Panc1 (cell line): Measurements from ENCODE around the gene SELENOT. TPM values are rescaled to one million over a fixed set of nuclear protein-coding genes. Genes with fewer than 3 reads are reported as not detected.
"Not testable (repeated sequence)": the region's sequence is repeated elsewhere in the genome, so short reads cannot be mapped to it uniquely, and the experiment has no call there.

Source experiments
- ATAC-seq: fragments of 200-7000 bp; cut with Tn5 transposase; 2 replicates; pipeline ENCODE4 v1.9.1; 2020; ENCODE audit warnings: mild to moderate bottlenecking, moderate library complexity
- BruUV-seq: library from RNA; stranded (reverse); fragments of 400-500 nt; replicated peaks from 2 replicates; lab custom pipeline; 2021; lab: Mats Ljungman, UMichigan
- CTCF ChIA-PET: fragments of 300-600 bp; sonication (Branson Sonifier 250); formaldehyde crosslinking; loops from one replicate; lab custom pipeline; 2022; ENCODE audit warnings: antibody characterized with exemption; lab: Charles Lee
- POLR2A ChIA-PET: fragments of 300-600 bp; sonication (Branson Sonifier 250); formaldehyde crosslinking; loops from one replicate; lab custom pipeline; 2022; ENCODE audit warnings: antibody characterized with exemption; lab: Charles Lee
- DNase-seq: peaks from one replicate; pipeline ENCODE4 v3.0.0-alpha.2; 2010; ENCODE audit warnings: low read depth, low spot score
- H3K27ac ChIP-seq: 2 replicates; pipeline ENCODE4 v1.5.1; 2011; ENCODE audit warnings: mild to moderate bottlenecking, low read length, inconsistent platforms
- H3K27me3 ChIP-seq: fragments of 200-500 bp; sonication (Bioruptor generic); 2 replicates; pipeline ENCODE4 v1.6.0; 2014; ENCODE audit warnings: low read length, inconsistent platforms; ENCODE audit not compliant: control insufficient read depth, insufficient read depth
- H3K36me3 ChIP-seq: fragments of 200-500 bp; sonication (Bioruptor generic); 2 replicates; pipeline ENCODE4 v1.5.1; 2014; ENCODE audit warnings: inconsistent platforms, mild to moderate bottlenecking, low read length, moderate library complexity; ENCODE audit not compliant: control insufficient read depth, insufficient read depth
- H3K4me1 ChIP-seq: 2 replicates; pipeline ENCODE4 v1.5.1; 2011; ENCODE audit warnings: inconsistent platforms, mild to moderate bottlenecking, low read length, moderate library complexity; ENCODE audit not compliant: control insufficient read depth, insufficient read depth
- H3K4me3 ChIP-seq, 2 experiments: 2 replicates each; pipeline ENCODE4 v1.5.1; 2011 to 2012; ENCODE audit warnings: low read depth in 2 of 2, low read length in 2 of 2, mild to moderate bottlenecking in 2 of 2, inconsistent platforms in 1 of 2, moderate library complexity in 1 of 2
- H3K9me3 ChIP-seq: fragments of 200-500 bp; sonication (Bioruptor generic); 2 replicates; pipeline ENCODE4 v1.5.1; 2014; ENCODE audit warnings: low read depth, mild to moderate bottlenecking, inconsistent platforms, low read length, moderate library complexity; ENCODE audit not compliant: control insufficient read depth, insufficient read depth
- CTCF ChIP-seq: fragments of 450-650 bp; IDR thresholded peaks from 2 replicates; pipeline ENCODE4 v1.5.1; 2017; ENCODE audit warnings: mild to moderate bottlenecking
- POLR2AphosphoS5 ChIP-seq: IDR thresholded peaks from 2 replicates; pipeline ENCODE4 v1.6.1; 2012; ENCODE audit warnings: mild to moderate bottlenecking, low read depth, low read length, moderate library complexity
- REST ChIP-seq, 2 experiments: IDR thresholded peaks; 2 replicates each; pipeline ENCODE4 v1.6.1; 2011 to 2012; ENCODE audit warnings: low read depth in 2 of 2, control low read depth in 1 of 2, low read length in 1 of 2, mild to moderate bottlenecking in 1 of 2, moderate library complexity in 1 of 2; ENCODE audit not compliant: insufficient read depth in 1 of 2
- SIN3A ChIP-seq: IDR thresholded peaks from 2 replicates; pipeline ENCODE4 v1.6.1; 2012; ENCODE audit warnings: low read depth, mild to moderate bottlenecking, low read length, moderate library complexity, borderline replicate concordance; ENCODE audit not compliant: insufficient read depth
- TCF7L2 ChIP-seq: IDR thresholded peaks from 2 replicates; pipeline ENCODE4 v1.6.1; 2011; ENCODE audit warnings: mild to moderate bottlenecking, low read depth, low read length, inconsistent platforms
- in situ Hi-C: cut with HindIII; loops from 2 replicates; pipeline ENCODE4 v1.10.0; 2016; ENCODE audit warnings: low sequenced_read_pairs, low pct_unique_long_range_greater_than_20kb
- intact Hi-C: fragments of 100-400 bp; cut with micrococcal nuclease; formaldehyde crosslinking; loops from one replicate; pipeline ENCODE4 v1.10.0; 2022; ENCODE audit not compliant: unreplicated experiment
- total RNA-seq: library from RNA; stranded (reverse); gene quantifications from one replicate; pipeline ENCODE4 v1.2.1, GENCODE V29; 2021; ENCODE audit not compliant: unreplicated experiment

SELENOT gene
- total RNA-seq, 1 experiment from 2014 or later = 114 TPM

- CTCF ChIA-PET = no interaction called here
- ATAC-seq = no peak
- BruUV-seq = no TSS peak
Observed at GRCh38 chr3:150620002-150620689, 17.0 kb downstream of the SELENOT start.

GRCh38 chr3:150622955-150623354, 19.8 kb downstream of the SELENOT start:
- DNase-seq, H3K9me3 ChIP-seq, ATAC-seq, CTCF ChIA-PET, H3K27me3 ChIP-seq, H3K27ac ChIP-seq, intact Hi-C loops, BruUV-seq, POLR2A ChIA-PET, H3K4me1 ChIP-seq, H3K4me3 ChIP-seq, in situ Hi-C loops: not testable (repeated sequence)
- H3K36me3 ChIP-seq = peaks cover 13% of the 10 kb centered on the region

More at GRCh38 chr3:150620002-150620689, 17.0 kb downstream of the SELENOT start:
- Histone ChIP-seq H3K4me1 (no peaks in the 10 kb centered on the region; the same call in 1 of the 2 replicates), H3K27me3 (no peaks in the 10 kb centered on the region), H3K9me3 (no peaks in the 10 kb centered on the region), H3K27ac (no peak overlapping the region), H3K36me3 (peaks cover 5% of the 10 kb centered on the region), H3K4me3 (no peak overlapping the region)
- intact Hi-C loops = no loop called here
- in situ Hi-C loops = no loop called here
- no peak for TF ChIP-seq REST (IDR thresholded peaks at IDR 0.05; ENCODE audit: insufficient read depth in 1 of 2, low read depth in 2 of 2, low read length in 1 of 2)
- no peak for TF ChIP-seq POLR2AphosphoS5
- TF ChIP-seq CTCF = no peak
- TF ChIP-seq SIN3A = no peak
- TF ChIP-seq TCF7L2 = no peak
- POLR2A ChIA-PET = no interaction called here
- no peak for DNase-seq

GRCh38 chr3:150623945-150624344, 20.8 kb downstream of the SELENOT start:
- Histone ChIP-seq H3K9me3 (no peaks in the 10 kb centered on the region), H3K4me3 (no peak overlapping the region), H3K27me3 (no peaks in the 10 kb centered on the region), H3K36me3 (peaks cover 18% of the 10 kb centered on the region), H3K27ac (no peak overlapping the region), H3K4me1 (no peaks in the 10 kb centered on the region; the same call in 1 of the 2 replicates)
- DNase-seq (no peak), ATAC-seq (no peak)
- ChIA-PET CTCF (no interaction called here), POLR2A (no interaction called here)
- intact Hi-C loops (no loop called here), in situ Hi-C loops (no loop called here)
- no peak for TF ChIP-seq TCF7L2
- no peak for TF ChIP-seq POLR2AphosphoS5
- TF ChIP-seq CTCF = no peak
- no peak for TF ChIP-seq REST (IDR thresholded peaks at IDR 0.05; ENCODE audit: insufficient read depth in 1 of 2, low read depth in 2 of 2, low read length in 1 of 2)
- TF ChIP-seq SIN3A = no peak
- BruUV-seq = no TSS peak
